A549 treated with CORT108297 at 1 μM for 4 hours (cell line): ENCODE measurements around the gene MMP7. TPM values are rescaled to one million over a fixed set of nuclear protein-coding genes. Genes with fewer than 3 reads are reported as not detected.

Source experiments
- total RNA-seq: library from RNA; stranded (reverse); fragments of 200-300 nt; extraction: Qiagen RNA extraction; gene quantifications from 5 replicates; pipeline ENCODE4 v1.2.3, GENCODE V29; 2022

The MMP7 gene
- total RNA-seq: 21.2 to 33.1 TPM (median 24.6 TPM) in 5 replicates

GRCh38 chr11:102530558-102530957 lies at the start of gene MMP7:
MMP7 (minus strand) TSS chr11:102530747; CDS start chr11:102530700, 47 bp downstream.

Other genes with a start within 250 kb of the MMP7 start
- 29.8 to 43.5 TPM (median 38.8 TPM) in 5 replicates for gene BIRC3, start 213.3 kb downstream of the MMP7 start, total RNA-seq
- 26.9 to 41.6 TPM (median 30.4 TPM) in 5 replicates for gene BIRC2, start 183.5 kb downstream of the MMP7 start, total RNA-seq
- 127 to 186 TPM (median 168 TPM) in 5 replicates for gene TMEM123, start 78.0 kb downstream of the MMP7 start, total RNA-seq
- 0.03 TPM in 1 of 5 replicates, not detected in the others for gene MMP20, start 94.6 kb upstream of the MMP7 start, total RNA-seq
- not detected in 5 replicates for gene MMP27, start 175.0 kb upstream of the MMP7 start, total RNA-seq
- not detected in 5 replicates for gene MMP8, start 194.2 kb upstream of the MMP7 start, total RNA-seq
- gene MMP10, start 249.9 kb upstream of the MMP7 start, total RNA-seq: 0.59 to 1.3 TPM (median 0.88 TPM) in 5 replicates